Mesenchymal stem cell (in vitro differentiated cells and primary cell): Measurements from ENCODE around the gene C17orf50.

Source experiments
- DNase-seq: peaks from one replicate; pipeline ENCODE4 v3.0.0-alpha.2; 2013
- H2AFZ ChIP-seq: one replicate; pipeline ENCODE4 v1.6.1; 2013; ENCODE audit warnings: low read depth, mild to moderate bottlenecking, control low read depth, inconsistent platforms, low read length, moderate library complexity
- H2AK5ac ChIP-seq: 2 replicates; pipeline ENCODE4 v1.6.1; 2013; ENCODE audit warnings: low read length, moderate library complexity, mild to moderate bottlenecking, inconsistent platforms; ENCODE audit not compliant: severe bottlenecking
- H2BK120ac ChIP-seq: one replicate; pipeline ENCODE4 v1.6.1; 2013; ENCODE audit warnings: low read depth, mild to moderate bottlenecking, inconsistent platforms, low read length, moderate library complexity
- H2BK12ac ChIP-seq, 2 experiments: one replicate each; pipeline ENCODE4 v1.6.1; 2013; ENCODE audit warnings: inconsistent platforms in 2 of 2, low read length in 2 of 2, mild to moderate bottlenecking in 2 of 2, moderate library complexity in 2 of 2, control low read depth in 1 of 2
- H2BK15ac ChIP-seq: one replicate; pipeline ENCODE4 v1.6.1; 2013; ENCODE audit warnings: mild to moderate bottlenecking, low read depth, inconsistent platforms; ENCODE audit not compliant: poor library complexity, severe bottlenecking
- H2BK5ac ChIP-seq: 2 replicates; pipeline ENCODE4 v1.6.1; 2013; ENCODE audit warnings: low read depth, mild to moderate bottlenecking, low read length, control low read depth, inconsistent platforms; ENCODE audit not compliant: poor library complexity, severe bottlenecking
- H3K14ac ChIP-seq, 2 experiments: one replicate each; pipeline ENCODE4 v1.6.1; 2013; ENCODE audit warnings: inconsistent platforms in 2 of 2, low read length in 2 of 2, control low read depth in 1 of 2, mild to moderate bottlenecking in 1 of 2, moderate library complexity in 1 of 2
- H3K18ac ChIP-seq, 2 experiments: one replicate each; pipeline ENCODE4 v1.6.1; 2013; ENCODE audit warnings: inconsistent platforms in 2 of 2, low read length in 2 of 2, control low read depth in 1 of 2, low read depth in 1 of 2, mild to moderate bottlenecking in 1 of 2
- H3K23ac ChIP-seq, 2 experiments: one replicate each; pipeline ENCODE4 v1.6.1; 2013; ENCODE audit warnings: inconsistent platforms in 2 of 2, low read length in 2 of 2, mild to moderate bottlenecking in 2 of 2, moderate library complexity in 2 of 2, control low read depth in 1 of 2
- H3K27ac ChIP-seq: 2 replicates; pipeline ENCODE4 v1.5.1; 2013; ENCODE audit warnings: mild to moderate bottlenecking, moderate library complexity, low read length, control low read depth, inconsistent platforms; ENCODE audit not compliant: poor library complexity, severe bottlenecking
- H3K27me3 ChIP-seq, 2 experiments: 2 replicates each; pipeline versions ENCODE4 v1.6.1 to v1.7.0; 2013; ENCODE audit warnings: low read length in 2 of 2, mild to moderate bottlenecking in 2 of 2, moderate library complexity in 2 of 2, control low read depth in 1 of 2, inconsistent platforms in 1 of 2; ENCODE audit not compliant: control insufficient read depth in 1 of 2, insufficient read depth in 1 of 2
- H3K36me3 ChIP-seq, 2 experiments: 2 replicates each; pipeline versions ENCODE4 v1.6.1 to v1.7.0; 2013; ENCODE audit warnings: low read length in 2 of 2, control low read depth in 1 of 2, inconsistent platforms in 1 of 2, low read depth in 1 of 2, mild to moderate bottlenecking in 1 of 2; ENCODE audit not compliant: insufficient read depth in 2 of 2, control insufficient read depth in 1 of 2
- H3K4ac ChIP-seq, 2 experiments: one replicate each; pipeline ENCODE4 v1.6.1; 2013; ENCODE audit warnings: inconsistent platforms in 2 of 2, low read length in 2 of 2, mild to moderate bottlenecking in 2 of 2, moderate library complexity in 2 of 2, control low read depth in 1 of 2, low read depth in 1 of 2
- H3K4me1 ChIP-seq: 2 replicates; pipeline ENCODE4 v1.6.1; 2013; ENCODE audit warnings: low read depth, low read length, control low read depth; ENCODE audit not compliant: control insufficient read depth, insufficient read depth
- H3K4me2 ChIP-seq: 2 replicates; pipeline ENCODE4 v1.6.1; 2013; ENCODE audit warnings: low read length, mild to moderate bottlenecking, inconsistent platforms; ENCODE audit not compliant: poor library complexity, severe bottlenecking
- H3K4me3 ChIP-seq, 2 experiments: 2 replicates each; pipeline versions ENCODE4 v1.5.1 to v1.7.0; 2013; ENCODE audit warnings: low read length in 2 of 2, mild to moderate bottlenecking in 2 of 2, control low read depth in 1 of 2, low read depth in 1 of 2; ENCODE audit not compliant: insufficient read depth in 1 of 2
- H3K79me1 ChIP-seq: replicated peaks from 2 replicates; pipeline ENCODE4 v1.6.1; 2013; ENCODE audit warnings: mild to moderate bottlenecking, control low read depth, low read length, inconsistent platforms; ENCODE audit not compliant: poor library complexity, severe bottlenecking
- H3K9ac ChIP-seq: 2 replicates; pipeline ENCODE4 v1.7.0; 2013; ENCODE audit warnings: mild to moderate bottlenecking, low read length, moderate library complexity
- H3K9me3 ChIP-seq: 2 replicates; pipeline ENCODE4 v1.7.0; 2013; ENCODE audit warnings: mild to moderate bottlenecking, low read length; ENCODE audit not compliant: control insufficient read depth
- H4K8ac ChIP-seq: one replicate; pipeline ENCODE4 v1.6.1; 2013; ENCODE audit warnings: inconsistent platforms, mild to moderate bottlenecking, low read length, moderate library complexity
- H4K91ac ChIP-seq: one replicate; pipeline ENCODE4 v1.6.1; 2013; ENCODE audit warnings: mild to moderate bottlenecking, low read length, inconsistent platforms
- WGBS: methylation state at CpG from one replicate; pipeline ENCODE4 v1.1.7; 2013; ENCODE audit warnings: mixed read lengths; 5-methylcytosine and 5-hydroxymethylcytosine counted together

C17orf50 gene

GRCh38 chr17:35736236-35736635 lies 24.5 kb upstream of the C17orf50 start:
- H3K27me3 ChIP-seq, result peaks cover 28 to 66% of the 10 kb centered on the region in 2 experiments
- no peak overlapping the region for H4K8ac ChIP-seq
- H2AFZ ChIP-seq, result no peak overlapping the region
- H3K4me3 ChIP-seq, result no peak overlapping the region
- H3K27ac ChIP-seq, result no peak overlapping the region
- no peak overlapping the region for H3K9ac ChIP-seq
- no peak overlapping the region for H2BK5ac ChIP-seq
- peaks cover 14% of the 10 kb centered on the region for H3K4me1 ChIP-seq
- H3K79me1 ChIP-seq, result peaks cover under 1% of the 10 kb centered on the region
- H3K18ac ChIP-seq, result no peak overlapping the region
- no peak overlapping the region for H2AK5ac ChIP-seq
- H3K9me3 ChIP-seq, result no peaks in the 10 kb centered on the region
- H4K91ac ChIP-seq, result no peak overlapping the region
- no peak overlapping the region for H2BK12ac ChIP-seq
- no peak overlapping the region for H2BK120ac ChIP-seq
- peaks cover 0 to 2% of the 10 kb centered on the region in 2 experiments for H3K36me3 ChIP-seq
- DNase-seq, result no peak
- no peak overlapping the region for H3K23ac ChIP-seq
- no peak overlapping the region for H3K4ac ChIP-seq
- 97% methylated on average over 5 of the region's 5 CpGs for WGBS
- no peak overlapping the region for H3K14ac ChIP-seq
- no peak overlapping the region for H3K4me2 ChIP-seq
- no peak overlapping the region for H2BK15ac ChIP-seq

- Histone ChIP-seq H2BK15ac (no peak overlapping the region), H3K27ac (no peak overlapping the region), H3K18ac (no peak overlapping the region), H4K8ac (no peak overlapping the region), H3K4ac (no peak overlapping the region), H4K91ac (no peak overlapping the region), H3K14ac (no peak overlapping the region), H3K79me1 (no peaks in the 10 kb centered on the region), H2AFZ (no peak overlapping the region), H3K27me3 (peaks cover 51 to 71% of the 10 kb centered on the region in 2 experiments), H2BK12ac (no peak overlapping the region), H2BK5ac (no peak overlapping the region), H3K4me3 (no peak overlapping the region), H2BK120ac (no peak overlapping the region), H3K23ac (no peak overlapping the region), H3K4me1 (peaks cover 7% of the 10 kb centered on the region), H3K9ac (no peak overlapping the region), H3K9me3 (no peaks in the 10 kb centered on the region), H2AK5ac (no peak overlapping the region), H3K36me3 (peaks cover 0 to 2% of the 10 kb centered on the region in 2 experiments), H3K4me2 (no peak overlapping the region)
- 90% methylated on average over 2 of the region's 5 CpGs for WGBS
- DNase-seq, result no peak
Observed at GRCh38 chr17:35738519-35739133, 22.1 kb upstream of the C17orf50 start.

GRCh38 chr17:35740216-35740615 lies 20.5 kb upstream of the C17orf50 start:
- Histone ChIP-seq H2AK5ac (no peak overlapping the region), H2AFZ (no peak overlapping the region), H3K9ac (no peak overlapping the region), H3K4me1 (peaks cover 5% of the 10 kb centered on the region), H3K27me3 (peaks cover 60 to 76% of the 10 kb centered on the region in 2 experiments), H3K36me3 (no peaks in the 10 kb centered on the region), H3K27ac (no peak overlapping the region), H3K9me3 (no peaks in the 10 kb centered on the region), H3K14ac (no peak overlapping the region), H3K4me3 (no peak overlapping the region), H3K23ac (no peak overlapping the region), H3K4ac (no peak overlapping the region), H3K79me1 (no peaks in the 10 kb centered on the region), H4K91ac (no peak overlapping the region), H3K4me2 (no peak overlapping the region), H3K18ac (no peak overlapping the region), H2BK5ac (no peak overlapping the region), H2BK12ac (no peak overlapping the region), H2BK15ac (no peak overlapping the region), H4K8ac (no peak overlapping the region), H2BK120ac (no peak overlapping the region)
- no peak for DNase-seq
- 85% methylated on average over 7 of the region's 7 CpGs for WGBS

GRCh38 chr17:35740997-35741931 lies 19.4 kb upstream of the C17orf50 start:
- H3K27me3 ChIP-seq, result peaks cover 68 to 85% of the 10 kb centered on the region in 2 experiments
- 45% methylated on average over 66 of the region's 73 CpGs for WGBS
- peak overlapping the region; percentile 24 to 33 for H3K4me3 ChIP-seq
- peak overlapping the region in 1 of 2 experiments; percentile 11 for H3K14ac ChIP-seq
- no peak overlapping the region for H4K91ac ChIP-seq
- H2BK120ac ChIP-seq, result no peak overlapping the region
- no peaks in the 10 kb centered on the region for H3K36me3 ChIP-seq
- H3K79me1 ChIP-seq, result no peaks in the 10 kb centered on the region
- H2BK12ac ChIP-seq, result no peak overlapping the region
- H3K4me2 ChIP-seq, result no peak overlapping the region
- H3K9me3 ChIP-seq, result no peaks in the 10 kb centered on the region
- no peak overlapping the region for H2AFZ ChIP-seq
- H3K9ac ChIP-seq, result no peak overlapping the region
- peak overlapping the region in 1 of 2 experiments; percentile 84 for H3K23ac ChIP-seq
- H4K8ac ChIP-seq, result no peak overlapping the region
- no peak overlapping the region for H3K18ac ChIP-seq
- no peak overlapping the region for H3K27ac ChIP-seq
- no peak overlapping the region for H2AK5ac ChIP-seq
- no peak for DNase-seq
- peaks cover 5% of the 10 kb centered on the region for H3K4me1 ChIP-seq
- no peak overlapping the region for H3K4ac ChIP-seq
- H2BK5ac ChIP-seq, result no peak overlapping the region
- H2BK15ac ChIP-seq, result no peak overlapping the region
